ENCODE data around the gene SARS1.

SARS1 gene

GRCh38 chr1:109271458-109271857 is 57.7 kb downstream of the SARS1 start:
- H3K27ac ChIP-seq, result no peak overlapping the region
- no peak for TF ChIP-seq CTCF (conservative IDR thresholded peaks at IDR 0.05)

GRCh38 chr1:109272021-109272799 is 58.5 kb downstream of the SARS1 start:
- no peak overlapping the region for H3K27ac ChIP-seq
- no peak for TF ChIP-seq CTCF (conservative IDR thresholded peaks at IDR 0.05)

- TF ChIP-seq CTCF (conservative IDR thresholded peaks at IDR 0.05), result no peak
- no peak overlapping the region for H3K27ac ChIP-seq
Observed at GRCh38 chr1:109272831-109273547, 59.3 kb downstream of the SARS1 start.

DNA sequence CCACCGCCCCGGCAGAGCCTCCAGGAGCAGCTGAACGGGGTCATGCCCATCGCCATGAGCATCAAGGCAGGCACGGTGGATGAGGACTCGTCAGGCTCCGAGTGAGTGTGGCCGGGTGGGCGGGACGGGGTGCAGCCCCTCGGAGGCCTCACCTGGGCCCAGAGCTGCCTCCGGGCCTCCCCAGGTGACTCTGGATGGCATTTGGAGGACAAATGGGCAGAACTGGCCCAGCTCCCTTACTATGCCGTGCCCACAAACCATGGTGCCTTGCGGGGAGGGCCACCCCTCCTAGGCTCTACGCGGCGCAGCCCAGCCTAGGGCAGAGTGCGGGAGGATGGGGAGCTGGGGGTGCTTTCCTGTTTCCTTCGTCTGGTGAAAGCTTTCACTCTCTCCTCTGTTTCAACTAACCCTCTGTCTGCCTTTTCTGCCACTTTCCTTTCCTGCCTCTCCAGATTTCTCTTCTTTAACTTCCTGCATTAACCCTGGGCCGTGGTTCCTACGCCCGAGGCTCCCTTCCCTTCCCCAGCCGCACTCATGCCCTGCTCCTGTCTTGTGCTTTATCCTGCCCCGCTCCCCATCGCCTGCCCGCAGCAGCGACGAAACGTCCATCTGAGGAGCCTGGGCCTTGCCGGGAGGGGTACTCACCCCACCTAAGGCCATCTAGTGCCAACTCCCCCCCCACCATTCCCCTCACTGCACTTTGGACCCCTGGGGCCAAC is 60.0 kb downstream of the SARS1 start:
- H3K27ac ChIP-seq, result no peak overlapping the region; the same call in 1 of the 2 replicates
- no peak for TF ChIP-seq CTCF (conservative IDR thresholded peaks at IDR 0.05)

DNA sequence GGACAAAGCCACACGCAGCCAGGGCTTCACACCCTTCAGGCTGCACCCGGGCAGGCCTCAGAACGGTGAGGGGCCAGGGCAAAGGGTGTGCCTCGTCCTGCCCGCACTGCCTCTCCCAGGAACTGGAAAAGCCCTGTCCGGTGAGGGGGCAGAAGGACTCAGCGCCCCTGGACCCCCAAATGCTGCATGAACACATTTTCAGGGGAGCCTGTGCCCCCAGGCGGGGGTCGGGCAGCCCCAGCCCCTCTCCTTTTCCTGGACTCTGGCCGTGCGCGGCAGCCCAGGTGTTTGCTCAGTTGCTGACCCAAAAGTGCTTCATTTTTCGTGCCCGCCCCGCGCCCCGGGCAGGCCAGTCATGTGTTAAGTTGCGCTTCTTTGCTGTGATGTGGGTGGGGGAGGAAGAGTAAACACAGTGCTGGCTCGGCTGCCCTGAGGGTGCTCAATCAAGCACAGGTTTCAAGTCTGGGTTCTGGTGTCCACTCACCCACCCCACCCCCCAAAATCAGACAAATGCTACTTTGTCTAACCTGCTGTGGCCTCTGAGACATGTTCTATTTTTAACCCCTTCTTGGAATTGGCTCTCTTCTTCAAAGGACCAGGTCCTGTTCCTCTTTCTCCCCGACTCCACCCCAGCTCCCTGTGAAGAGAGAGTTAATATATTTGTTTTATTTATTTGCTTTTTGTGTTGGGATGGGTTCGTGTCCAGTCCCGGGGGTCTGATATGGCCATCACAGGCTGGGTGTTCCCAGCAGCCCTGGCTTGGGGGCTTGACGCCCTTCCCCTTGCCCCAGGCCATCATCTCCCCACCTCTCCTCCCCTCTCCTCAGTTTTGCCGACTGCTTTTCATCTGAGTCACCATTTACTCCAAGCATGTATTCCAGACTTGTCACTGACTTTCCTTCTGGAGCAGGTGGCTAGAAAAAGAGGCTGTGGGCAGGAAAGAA is 61.1 kb downstream of the SARS1 start:
- H3K27ac ChIP-seq, result peak overlapping the region; percentile 55
- no peak for TF ChIP-seq CTCF (conservative IDR thresholded peaks at IDR 0.05)

DNA sequence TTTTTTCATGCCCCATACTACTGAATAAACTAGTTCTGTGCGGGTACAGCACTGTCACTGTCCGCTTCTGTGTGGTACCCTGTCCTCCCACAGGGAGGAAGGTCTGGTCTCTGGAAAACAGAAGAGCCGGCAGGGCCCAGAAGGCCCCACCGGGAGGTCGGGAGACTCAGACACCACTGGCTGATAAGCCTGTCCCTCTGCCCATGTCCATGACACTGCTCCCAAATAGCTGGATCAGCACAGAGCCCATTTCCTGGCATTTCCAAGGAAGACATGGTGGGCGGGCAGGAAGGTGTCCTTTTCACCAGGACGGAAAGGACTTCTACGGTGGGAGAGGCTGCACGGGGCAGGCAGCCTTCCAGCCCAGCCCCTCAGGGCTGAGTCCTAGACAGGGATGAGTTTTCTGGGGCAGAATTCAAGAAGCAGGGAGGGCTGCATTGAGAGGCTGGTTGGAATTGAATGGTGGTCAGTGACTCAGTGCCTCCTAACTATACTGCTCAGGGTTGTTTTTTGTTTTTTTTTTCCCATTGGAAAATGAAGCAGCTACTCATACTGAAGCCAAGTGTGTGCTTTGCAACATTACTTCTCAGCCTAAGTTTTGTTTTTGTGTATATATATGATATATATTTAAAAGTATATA is 62.1 kb downstream of the SARS1 start:
- H3K27ac ChIP-seq, result peak overlapping the region; percentile 55; the same call in 1 of the 2 replicates
- TF ChIP-seq CTCF (conservative IDR thresholded peaks at IDR 0.05), result no peak
